Endothelial cell of umbilical vein (primary cell): ENCODE measurements around the gene HOXC5. TPM values are rescaled to one million over a fixed set of nuclear protein-coding genes. Genes with fewer than 3 reads are reported as not detected.

Experiments used
- BruUV-seq: library from RNA; stranded (reverse); fragments of 400-500 nt; replicated peaks from 2 replicates; lab custom pipeline; 2021; lab: Mats Ljungman, UMichigan
- CTCF ChIA-PET: fragments of 300-600, 350-600 bp; sonication (Branson Sonifier 250); formaldehyde crosslinking; loops from one replicate; lab custom pipeline; 2021; ENCODE audit warnings: antibody characterized with exemption, inconsistent platforms; lab: Charles Lee
- POLR2A ChIA-PET: fragments of 300-600, 350-600 bp; sonication (Branson Sonifier 250); formaldehyde crosslinking; loops from one replicate; lab custom pipeline; 2021; ENCODE audit warnings: antibody characterized with exemption, inconsistent platforms; lab: Charles Lee
- DNase-seq: peaks from one replicate; pipeline ENCODE4 v3.0.0-alpha.2; 2011; ENCODE audit warnings: low read depth, low spot score
- FAIRE-seq: peaks from 2 replicates; lab custom pipeline; 2011; peaks lifted over from hg19 to GRCh38; lab: Jason Lieb, UNC
- H2AFZ ChIP-seq: 2 replicates; pipeline ENCODE4 v1.6.0; 2012; ENCODE audit warnings: low read depth, low read length, control low read depth, inconsistent platforms
- H3K27ac ChIP-seq: 2 replicates; pipeline ENCODE4 v1.5.1; 2011; ENCODE audit warnings: low read depth, mild to moderate bottlenecking, control low read depth, low read length, moderate library complexity; ENCODE audit not compliant: insufficient read depth
- H3K27me3 ChIP-seq, 2 experiments: 2 replicates each; pipeline versions ENCODE4 v1.6.0 to v1.6.1; 2011; ENCODE audit warnings: low read length in 2 of 2, mixed read lengths in 1 of 2; ENCODE audit not compliant: control insufficient read depth in 2 of 2, insufficient read depth in 2 of 2
- H3K36me3 ChIP-seq, 2 experiments: 2 replicates in 1 of 2; 3 replicates in 1 of 2; pipeline ENCODE4 v1.5.1; 2011; ENCODE audit warnings: low read length in 2 of 2, mild to moderate bottlenecking in 1 of 2, moderate library complexity in 1 of 2; ENCODE audit not compliant: control insufficient read depth in 2 of 2, insufficient read depth in 2 of 2; ENCODE audit errors: extremely low read depth in 1 of 2
- H3K4me1 ChIP-seq: 3 replicates; pipeline ENCODE4 v1.5.1; 2011; ENCODE audit warnings: mild to moderate bottlenecking, low read length; ENCODE audit not compliant: control insufficient read depth, insufficient read depth; ENCODE audit errors: extremely low read depth
- H3K4me2 ChIP-seq: 2 replicates; pipeline ENCODE4 v1.6.1; 2011; ENCODE audit warnings: low read length, control low read depth, mixed read lengths; ENCODE audit not compliant: insufficient read depth
- H3K4me3 ChIP-seq, 3 experiments: fragments of 200-600 bp in 1 of 3; sonication (generic), shearing (Covaris generic) in 1 of 3; replicated peaks in 1 of 3; 2 replicates each; pipeline ENCODE4 v1.5.1; 2011 to 2016; ENCODE audit warnings: control low read depth in 3 of 3, low read length in 3 of 3, mild to moderate bottlenecking in 2 of 3, inconsistent platforms in 1 of 3, low read depth in 1 of 3, moderate library complexity in 1 of 3; ENCODE audit not compliant: insufficient read depth in 1 of 3
- H3K79me2 ChIP-seq: 2 replicates; pipeline ENCODE4 v1.6.0; 2012; ENCODE audit warnings: low read length, inconsistent platforms; ENCODE audit not compliant: control insufficient read depth, insufficient read depth
- H3K9ac ChIP-seq: replicated peaks from 2 replicates; pipeline ENCODE3; 2011; ENCODE audit warnings: low read length, control low read depth; ENCODE audit not compliant: insufficient read depth; ENCODE audit errors: extremely low read depth
- H3K9me1 ChIP-seq: replicated peaks from 3 replicates; pipeline ENCODE4 v1.6.0; 2011; ENCODE audit warnings: mild to moderate bottlenecking, low read length; ENCODE audit not compliant: control insufficient read depth, insufficient read depth; ENCODE audit errors: extremely low read depth
- H3K9me3 ChIP-seq: replicated peaks from 2 replicates; pipeline ENCODE4 v1.5.1; 2012; ENCODE audit warnings: low read length, inconsistent platforms; ENCODE audit not compliant: control insufficient read depth, insufficient read depth
- H4K20me1 ChIP-seq: replicated peaks from 2 replicates; pipeline ENCODE3; 2011; ENCODE audit warnings: mild to moderate bottlenecking, low read length; ENCODE audit not compliant: control insufficient read depth, insufficient read depth; ENCODE audit errors: extremely low read depth
- CTCF ChIP-seq, 2 donors: IDR thresholded peaks; 1 replicate in 1 of 2; 2 replicates in 1 of 2; pipeline ENCODE4 v1.5.1; 2011; ENCODE audit warnings: low read length in 2 of 2, mild to moderate bottlenecking in 2 of 2, moderate library complexity in 2 of 2, control low read depth in 1 of 2, inconsistent platforms in 1 of 2, low read depth in 1 of 2; ENCODE audit not compliant: insufficient read depth in 1 of 2; ENCODE audit errors: extremely low read depth in 1 of 2
- EZH2 ChIP-seq: IDR thresholded peaks from 2 replicates; pipeline ENCODE4 v1.6.1; 2012; ENCODE audit warnings: borderline replicate concordance, low read depth, mild to moderate bottlenecking, moderate library complexity, low read length, inconsistent platforms; ENCODE audit not compliant: severe bottlenecking
- FOS ChIP-seq: IDR thresholded peaks from 2 replicates; pipeline ENCODE4 v1.6.1; 2011; ENCODE audit warnings: mild to moderate bottlenecking, low read length, moderate library complexity, borderline replicate concordance; ENCODE audit not compliant: insufficient read depth
- GATA2 ChIP-seq: IDR thresholded peaks from 2 replicates; pipeline ENCODE4 v1.7.0; 2011; ENCODE audit warnings: low read depth, mild to moderate bottlenecking, moderate library complexity, mixed read lengths, low read length; ENCODE audit not compliant: insufficient read length, insufficient read depth
- JUN ChIP-seq: IDR thresholded peaks from 2 replicates; pipeline ENCODE4 v1.6.1; 2011; ENCODE audit warnings: borderline replicate concordance, low read depth; ENCODE audit not compliant: insufficient read length, insufficient read depth
- MAX ChIP-seq: IDR thresholded peaks from 2 replicates; pipeline ENCODE4 v1.6.1; 2011; ENCODE audit not compliant: insufficient read depth, insufficient read length
- MYC ChIP-seq: IDR thresholded peaks from one replicate; pipeline ENCODE4 v1.6.1; 2011; ENCODE audit warnings: mild to moderate bottlenecking, low read depth, low read length
- POLR2A ChIP-seq: IDR thresholded peaks from 2 replicates; pipeline ENCODE4 v1.6.1; 2012; ENCODE audit warnings: low read depth, mild to moderate bottlenecking, control low read depth, low read length
- POLR2AphosphoS5 ChIP-seq: IDR thresholded peaks from 2 replicates; pipeline ENCODE4 v1.6.1; 2012; ENCODE audit warnings: low read depth, mild to moderate bottlenecking, control low read depth, low read length, moderate library complexity; ENCODE audit not compliant: insufficient read depth
- dilution Hi-C: fragments of 300-500 bp; cut with MboI; formaldehyde crosslinking; loops from one replicate; pipeline ENCODE4 v1.15.0; 2019; ENCODE audit warnings: low sequenced_read_pairs; ENCODE audit not compliant: extremely low pct_ligation_motif_present
- intact Hi-C: fragments of 100-400 bp; cut with micrococcal nuclease; formaldehyde crosslinking; loops from one replicate; pipeline ENCODE4 v1.10.0; 2022
- polyA plus RNA-seq, 4 experiments: library from polyadenylated mRNA; depleted of rRNA in 3 of 4; stranded (reverse) in 3 of 4; unstranded in 1 of 4; fragments of >200 nt; gene quantifications; 2 replicates each; pipeline versions ENCODE4 v1.2.1 to v1.2.3, GENCODE V29; 2011 to 2012; ENCODE audit warnings: missing spikeins in 1 of 4
- total RNA-seq: library from RNA; stranded (reverse); gene quantifications from 2 replicates; pipeline ENCODE4 v1.2.3, GENCODE V29; 2021

The HOXC5 gene
- total and polyA plus RNA-seq, 2 donors (not counting 3 experiments of a cell fraction or from before 2014, with no cell fraction given) = not detected

DNA sequence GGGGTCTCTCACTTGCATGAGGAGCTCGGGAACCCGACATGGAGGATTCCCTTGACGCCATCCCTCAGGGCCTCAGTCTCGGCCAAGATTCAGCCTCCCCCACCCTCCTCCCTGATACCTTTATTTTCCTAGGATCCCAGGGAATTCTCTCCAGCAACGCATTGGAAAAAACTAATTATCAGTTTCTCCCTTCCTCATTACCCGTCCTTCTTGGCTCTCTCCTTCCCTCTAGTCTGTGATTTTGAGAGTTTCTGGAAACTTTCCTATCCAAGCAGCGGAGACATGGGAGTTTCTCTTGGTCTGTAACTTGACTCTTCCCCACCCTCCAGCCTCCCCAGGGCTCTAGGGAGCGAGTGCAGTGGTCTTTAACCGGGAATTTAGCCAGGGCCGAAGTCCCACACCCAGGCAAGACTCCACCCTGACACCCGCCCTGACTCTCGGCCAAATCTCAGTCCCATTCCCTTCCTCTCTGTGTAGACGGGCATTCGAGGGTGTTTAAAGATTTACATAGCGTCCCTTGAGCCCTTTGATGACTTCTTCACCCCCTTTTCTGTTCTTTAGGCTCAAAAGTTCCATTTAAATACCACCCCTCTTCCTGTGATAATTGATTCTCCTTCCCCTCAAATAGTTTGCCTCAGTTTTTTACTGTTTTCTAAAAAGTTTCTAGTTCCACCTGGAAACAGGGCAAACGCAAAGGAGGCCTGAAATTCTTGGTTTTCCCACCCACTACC is 6.7 kb downstream of the HOXC5 start:
- Histone ChIP-seq H3K9me3 (no peaks in the 10 kb centered on the region), H4K20me1 (no peaks in the 10 kb centered on the region), H3K27me3 (peaks cover 73 to 80% of the 10 kb centered on the region in 2 experiments), H3K4me3 (no peak overlapping the region), H3K4me2 (no peak overlapping the region), H3K4me1 (no peaks in the 10 kb centered on the region), H3K9me1 (no peaks in the 10 kb centered on the region), H3K27ac (no peak overlapping the region), H2AFZ (no peak overlapping the region), H3K79me2 (no peaks in the 10 kb centered on the region), H3K36me3 (no peaks in the 10 kb centered on the region), H3K9ac (no peak overlapping the region)
- CTCF ChIA-PET = no interaction called here
- BruUV-seq = no TSS peak
- TF ChIP-seq EZH2 = peak; percentile 21
- TF ChIP-seq MYC = no peak
- POLR2A ChIA-PET = no interaction called here
- intact Hi-C loops (no loop called here), dilution Hi-C loops (no loop called here)
- DNase-seq (no peak), FAIRE-seq (no peak)

DNA sequence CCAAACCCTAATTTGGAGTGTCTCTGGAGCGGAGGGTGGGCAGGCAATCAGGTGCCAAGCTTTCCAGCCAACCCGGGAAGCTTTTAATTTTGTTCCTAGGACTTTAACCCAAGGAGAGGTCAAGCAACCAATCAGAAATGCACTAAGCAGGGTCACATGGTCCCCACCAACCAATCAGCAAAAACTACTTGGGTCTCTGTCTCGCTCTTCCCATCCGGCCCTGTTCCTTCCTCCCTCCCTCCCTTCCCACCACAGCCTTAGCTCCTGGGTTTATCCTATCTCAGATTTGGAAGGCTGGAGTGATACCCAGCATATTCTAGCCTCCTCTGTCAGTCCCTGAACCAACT is 7.3 kb downstream of the HOXC5 start:
- BruUV-seq = no TSS peak
- H3K36me3 ChIP-seq = no peaks in the 10 kb centered on the region
- intact Hi-C loops = no loop called here
- dilution Hi-C loops = no loop called here
- no peak overlapping the region for H3K27ac ChIP-seq
- FAIRE-seq (no peak), DNase-seq (no peak)
- H3K4me2 ChIP-seq = no peak overlapping the region
- H3K9me3 ChIP-seq = no peaks in the 10 kb centered on the region
- no peak overlapping the region for H3K9ac ChIP-seq
- H3K4me1 ChIP-seq = no peaks in the 10 kb centered on the region
- ChIA-PET POLR2A (no interaction called here), CTCF (interaction anchor here (1.7 kb wide), 1 partner anchor 8 kb away, joined by 19 read pairs; the partner anchor contains the start of gene HOXC5)
- H3K27me3 ChIP-seq = peaks cover 72 to 79% of the 10 kb centered on the region in 2 experiments
- H3K4me3 ChIP-seq = no peak overlapping the region
- H2AFZ ChIP-seq = no peak overlapping the region
- no peaks in the 10 kb centered on the region for H4K20me1 ChIP-seq
- no peaks in the 10 kb centered on the region for H3K9me1 ChIP-seq
- TF ChIP-seq JUN (no peak), GATA2 (no peak), EZH2 (no peak), POLR2A (no peak), CTCF (IDR thresholded peaks at IDR 0.05; ENCODE audit: extremely low read depth in 1 of 2, insufficient read depth in 1 of 2, low read depth in 1 of 2, low read length in 2 of 2) (no peak), FOS (no peak), MYC (no peak), MAX (no peak), POLR2AphosphoS5 (no peak)
- no peaks in the 10 kb centered on the region for H3K79me2 ChIP-seq
